ENCODE data around the gene NLRC5.

DNA sequence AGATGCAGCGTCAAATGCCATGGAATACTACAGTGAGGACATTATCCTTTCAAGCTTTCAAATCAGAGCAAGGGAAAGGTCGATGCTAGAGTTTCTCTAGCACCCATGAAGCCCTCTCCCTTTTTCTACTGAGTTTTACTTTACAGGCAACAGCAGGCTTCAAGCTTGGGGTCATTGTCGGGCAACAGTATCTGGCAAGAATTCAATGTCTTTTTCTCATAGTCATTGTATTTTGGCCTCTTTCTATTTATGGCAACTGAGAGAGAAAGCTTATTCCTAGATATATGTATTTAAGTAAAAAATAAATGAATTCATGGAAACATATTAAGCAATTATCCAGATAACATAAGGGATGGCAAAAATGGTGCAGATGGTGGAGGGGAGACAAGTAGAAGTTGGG, 28.0 kb upstream of the NLRC5 start:
- TF ChIP-seq MAX (IDR thresholded peaks at IDR 0.05; ENCODE audit: low read depth, low read length): no peak
- TF ChIP-seq CTCF (IDR thresholded peaks at IDR 0.05; ENCODE audit: low read depth, low read length): no peak
- no peak for TF ChIP-seq POLR2A (IDR thresholded peaks at IDR 0.05; ENCODE audit: extremely low read depth, insufficient read length)

Data from NB4 (cell line).